Ramos (cell line): Measurements from ENCODE around the gene SLC22A17.

ENCODE experiments used
- in situ Hi-C: fragments of 300-500 bp; cut with MboI; formaldehyde crosslinking; loops from one replicate; pipeline ENCODE4 v1.14.3; 2022; ENCODE audit warnings: low sequenced_read_pairs; ENCODE audit not compliant: unreplicated experiment

SLC22A17 gene

GRCh38 chr14:23320584-23321571 lies 31.8 kb downstream of the SLC22A17 start, which contains the start of gene PABPN1:
TSS of gene PABPN1 (plus strand) at chr14:23321457. CDS start at chr14:23321470, 13 bp downstream.
- in situ Hi-C loops = loop anchor here (10.0 to 25.0 kb wide), 2 partner anchors 234 to 841 kb away; partner anchors contain the start of genes IRF9, REC8, THTPA and ZFHX2

GRCh38 chr14:23319746-23320583 lies 32.7 kb downstream of the SLC22A17 start:
- in situ Hi-C loops = loop anchor here (10.0 to 25.0 kb wide), 2 partner anchors 235 to 842 kb away; partner anchors contain the start of genes IRF9, REC8, THTPA and ZFHX2

GRCh38 chr14:23316300-23316699 lies 36.4 kb downstream of the SLC22A17 start:
- in situ Hi-C loops = loop anchor here (25.0 kb wide), 1 partner anchor 846 kb away; the partner anchor contains the start of genes IRF9 and REC8

GRCh38 chr14:23310546-23310945 lies 42.1 kb downstream of the SLC22A17 start:
- in situ Hi-C loops = loop anchor here (25.0 kb wide), 1 partner anchor 852 kb away; the partner anchor contains the start of genes IRF9 and REC8

GRCh38 chr14:23308721-23309445 lies 43.8 kb downstream of the SLC22A17 start:
- in situ Hi-C loops = loop anchor here (10.0 to 25.0 kb wide), 2 partner anchors 256 to 853 kb away; partner anchors contain the start of genes AP1G2, IRF9 and REC8

GRCh38 chr14:23307687-23308644 lies 44.7 kb downstream of the SLC22A17 start:
- in situ Hi-C loops = loop anchor here (10.0 to 25.0 kb wide), 2 partner anchors 257 to 854 kb away; partner anchors contain the start of genes AP1G2, IRF9 and REC8

- in situ Hi-C loops = loop anchor here (10.0 to 25.0 kb wide), 2 partner anchors 258 to 855 kb away; partner anchors contain the start of genes AP1G2, IRF9 and REC8
These were observed 45.5 kb downstream of the SLC22A17 start for GRCh38 chr14:23307146-23307530.

- in situ Hi-C loops = loop anchor here (10.0 to 25.0 kb wide), 2 partner anchors 258 to 856 kb away; partner anchors contain the start of genes AP1G2, IRF9 and REC8
These were observed 46.1 kb downstream of the SLC22A17 start, which contains the start of gene BCL2L2 for GRCh38 chr14:23306412-23307145. TSS of gene BCL2L2 (plus strand) at chr14:23306833. CDS start at chr14:23307768, 935 bp downstream.

- in situ Hi-C loops = loop anchor here (10.0 to 25.0 kb wide), 2 partner anchors 262 to 860 kb away; partner anchors contain the start of genes AP1G2, IRF9 and REC8
These were observed 50.1 kb downstream of the SLC22A17 start, which contains the start of gene PPP1R3E for GRCh38 chr14:23302290-23303225. TSS of gene PPP1R3E (minus strand) at chr14:23302859. CDS start at chr14:23302576, 283 bp downstream.

GRCh38 chr14:23301969-23302289 lies 50.8 kb downstream of the SLC22A17 start:
- in situ Hi-C loops = loop anchor here (10.0 to 25.0 kb wide), 2 partner anchors 263 to 860 kb away; partner anchors contain the start of genes AP1G2, IRF9 and REC8

GRCh38 chr14:23301288-23301968 lies 51.3 kb downstream of the SLC22A17 start:
- in situ Hi-C loops = loop anchor here (10.0 to 25.0 kb wide), 2 partner anchors 263 to 861 kb away; partner anchors contain the start of genes AP1G2, IRF9 and REC8

- in situ Hi-C loops = loop anchor here (10.0 to 25.0 kb wide), 2 partner anchors 264 to 862 kb away; partner anchors contain the start of genes AP1G2, IRF9 and REC8
These were observed 51.9 kb downstream of the SLC22A17 start for GRCh38 chr14:23300687-23301223.

GRCh38 chr14:23299986-23300686 lies 52.6 kb downstream of the SLC22A17 start:
- in situ Hi-C loops = loop anchor here (10.0 to 25.0 kb wide), 2 partner anchors 265 to 862 kb away; partner anchors contain the start of genes AP1G2, IRF9 and REC8

GRCh38 chr14:23299211-23299957 lies 53.3 kb downstream of the SLC22A17 start:
- in situ Hi-C loops = no loop called here
